Choroid plexus epithelial cell (primary cell): Measurements from ENCODE around the gene ACBD5.

Source experiments
- DNase-seq: peaks from one replicate; pipeline ENCODE4 v3.0.0-alpha.2; 2010; ENCODE audit warnings: low read depth
- H3K4me3 ChIP-seq: 2 replicates; pipeline ENCODE4 v1.5.1; 2011; ENCODE audit warnings: low read depth, mild to moderate bottlenecking, control low read depth, low read length, moderate library complexity
- TF ChIP-seq, protein P1 (sequence below): conservative IDR thresholded peaks from 2 replicates; pipeline ENCODE4 v1.5.1; 2011; ENCODE audit warnings: low read depth, mild to moderate bottlenecking, control low read depth, inconsistent platforms, low read length, moderate library complexity

The ACBD5 gene

DNA sequence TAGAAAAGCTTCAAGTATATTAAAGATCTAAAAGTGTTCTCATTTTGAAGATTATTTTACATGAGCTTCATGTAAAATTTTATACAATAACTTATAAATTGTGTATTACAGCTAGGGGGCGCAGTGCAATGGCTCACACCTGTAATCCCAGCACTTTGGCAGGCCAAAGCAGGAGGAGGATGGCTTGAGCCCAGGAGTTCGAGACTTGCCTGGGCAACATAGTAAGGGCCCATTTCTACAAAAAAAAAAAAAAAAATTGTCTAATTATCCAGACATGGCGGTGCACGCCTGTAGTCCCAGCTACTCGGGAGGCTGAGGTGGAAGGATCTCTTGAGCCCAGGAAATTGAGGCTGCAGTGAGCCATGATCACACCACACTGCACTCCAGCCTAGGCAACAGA, 16.6 kb downstream of the ACBD5 start:
- peak; percentile 61 for DNase-seq
- TF ChIP-seq, protein P1, sequence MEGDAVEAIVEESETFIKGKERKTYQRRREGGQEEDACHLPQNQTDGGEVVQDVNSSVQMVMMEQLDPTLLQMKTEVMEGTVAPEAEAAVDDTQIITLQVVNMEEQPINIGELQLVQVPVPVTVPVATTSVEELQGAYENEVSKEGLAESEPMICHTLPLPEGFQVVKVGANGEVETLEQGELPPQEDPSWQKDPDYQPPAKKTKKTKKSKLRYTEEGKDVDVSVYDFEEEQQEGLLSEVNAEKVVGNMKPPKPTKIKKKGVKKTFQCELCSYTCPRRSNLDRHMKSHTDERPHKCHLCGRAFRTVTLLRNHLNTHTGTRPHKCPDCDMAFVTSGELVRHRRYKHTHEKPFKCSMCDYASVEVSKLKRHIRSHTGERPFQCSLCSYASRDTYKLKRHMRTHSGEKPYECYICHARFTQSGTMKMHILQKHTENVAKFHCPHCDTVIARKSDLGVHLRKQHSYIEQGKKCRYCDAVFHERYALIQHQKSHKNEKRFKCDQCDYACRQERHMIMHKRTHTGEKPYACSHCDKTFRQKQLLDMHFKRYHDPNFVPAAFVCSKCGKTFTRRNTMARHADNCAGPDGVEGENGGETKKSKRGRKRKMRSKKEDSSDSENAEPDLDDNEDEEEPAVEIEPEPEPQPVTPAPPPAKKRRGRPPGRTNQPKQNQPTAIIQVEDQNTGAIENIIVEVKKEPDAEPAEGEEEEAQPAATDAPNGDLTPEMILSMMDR, result peak; percentile 68

DNA sequence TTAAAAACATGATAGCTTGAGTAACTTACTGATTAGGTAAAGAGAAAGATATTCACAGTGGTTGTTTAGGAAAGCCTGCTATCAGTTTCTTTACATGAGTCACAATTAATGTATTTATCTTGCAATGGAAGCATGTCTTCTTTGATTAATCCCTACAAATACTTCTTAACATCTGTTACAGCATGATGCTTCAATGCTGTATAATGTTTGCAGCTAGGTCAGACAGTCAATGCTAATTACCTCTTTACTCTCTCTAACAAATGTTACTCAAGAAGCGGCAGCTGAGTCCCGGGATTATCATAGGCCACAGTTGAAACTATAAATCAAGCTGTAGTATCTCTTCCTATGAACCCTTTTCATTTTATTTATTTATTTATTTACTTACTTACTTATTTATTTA, 33.2 kb downstream of the ACBD5 start:
- no peak for DNase-seq
- TF ChIP-seq, protein P1, result no peak
- H3K4me3 ChIP-seq, result no peak overlapping the region

More for the DNA sequence above, 16.6 kb downstream of the ACBD5 start:
- no peak overlapping the region for H3K4me3 ChIP-seq

DNA sequence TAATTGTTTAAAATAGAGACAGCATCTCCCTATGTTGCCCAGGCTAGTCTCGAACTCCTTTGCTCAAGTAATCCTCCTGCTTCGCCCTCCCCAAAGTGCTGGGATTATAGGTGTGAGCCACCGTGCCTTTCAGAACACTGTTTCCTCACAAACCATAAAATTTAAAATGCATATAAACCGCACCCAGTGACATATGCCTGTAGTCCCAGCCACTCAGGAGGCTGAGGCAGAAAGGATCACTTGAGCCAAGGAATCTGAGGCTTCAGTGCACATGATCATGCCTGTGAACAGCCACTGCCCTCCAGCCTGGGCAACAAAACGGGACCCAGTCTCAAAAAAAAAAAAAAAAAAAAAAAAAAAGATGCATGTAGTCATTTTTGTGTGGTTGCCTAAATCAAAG, 36.8 kb downstream of the ACBD5 start:
- H3K4me3 ChIP-seq, result no peak overlapping the region
- no peak for DNase-seq
- TF ChIP-seq, protein P1, result no peak

DNA sequence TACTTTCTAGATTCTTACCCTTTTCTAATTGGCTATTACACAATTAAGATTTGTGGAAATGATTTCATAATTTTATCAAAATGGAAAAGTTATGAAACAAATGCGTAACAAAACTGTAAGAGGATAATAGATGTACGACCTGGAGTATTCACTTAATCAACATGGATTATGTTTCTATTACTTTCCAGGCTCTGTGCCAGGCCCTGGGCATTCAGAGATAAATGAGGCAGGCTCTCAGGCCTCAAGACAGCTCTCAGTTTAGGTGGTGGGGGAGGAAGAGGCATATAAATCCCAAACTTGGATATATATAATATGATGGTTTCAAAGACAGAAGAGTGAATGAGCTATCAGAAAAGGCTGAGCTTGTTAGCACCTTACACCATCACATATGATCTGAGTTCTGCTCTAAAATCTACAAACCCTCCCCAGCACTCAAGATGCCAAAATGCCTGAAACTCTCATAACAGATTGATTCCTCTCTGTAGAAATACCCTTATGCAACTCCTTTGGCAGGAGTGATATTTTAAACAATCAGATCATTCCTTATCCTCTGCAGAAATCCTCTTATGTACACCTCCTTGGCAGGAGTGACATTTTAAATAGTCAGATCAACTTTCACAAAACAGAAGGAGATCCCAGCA, 42.5 kb downstream of the ACBD5 start:
- no peak overlapping the region for H3K4me3 ChIP-seq
- TF ChIP-seq, protein P1, result no peak
- DNase-seq, result peak; percentile 8

DNA sequence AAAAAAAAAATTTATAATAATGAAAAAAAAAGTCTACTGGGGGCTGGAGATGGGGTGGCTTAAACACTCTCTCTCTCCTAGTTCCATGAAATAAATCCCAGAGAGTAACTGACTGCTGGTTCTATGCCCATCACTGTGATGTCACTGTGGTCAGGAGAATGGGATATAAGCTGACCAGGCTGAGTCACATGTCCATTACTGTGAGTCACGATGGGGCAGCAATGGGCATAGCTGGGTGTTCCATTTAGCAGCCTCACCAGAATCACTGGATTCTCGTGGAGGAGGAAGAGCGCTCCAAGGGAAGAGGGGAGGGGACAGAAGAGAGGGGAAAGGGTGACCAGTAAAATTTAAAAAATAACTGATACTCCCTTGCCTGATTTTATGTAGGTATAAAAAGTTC, 48.3 kb downstream of the ACBD5 start:
- TF ChIP-seq, protein P1, result no peak

DNA sequence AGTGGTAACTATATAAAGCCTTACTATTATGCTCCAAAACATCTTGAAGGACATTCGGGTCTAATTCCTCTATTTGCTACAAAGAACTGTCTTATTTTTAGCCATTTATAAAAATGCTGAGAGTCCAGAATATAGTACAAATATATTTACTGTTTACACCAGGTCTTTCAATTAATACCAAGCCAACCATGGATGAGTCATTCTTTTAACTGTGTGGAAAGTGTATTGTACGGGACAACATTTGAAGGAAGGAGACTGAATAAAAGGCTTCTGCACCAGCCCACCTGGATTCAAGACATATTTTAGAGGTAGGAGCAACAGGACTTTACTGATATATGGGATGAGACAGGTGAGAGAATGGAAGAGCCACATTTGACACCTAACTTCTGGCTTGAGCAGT, 50.1 kb downstream of the ACBD5 start:
- no peak for DNase-seq
- TF ChIP-seq, protein P1, result no peak
- no peak overlapping the region for H3K4me3 ChIP-seq

More for the DNA sequence above, 48.3 kb downstream of the ACBD5 start:
- H3K4me3 ChIP-seq, result no peak overlapping the region
- DNase-seq, result peak; percentile 83

DNA sequence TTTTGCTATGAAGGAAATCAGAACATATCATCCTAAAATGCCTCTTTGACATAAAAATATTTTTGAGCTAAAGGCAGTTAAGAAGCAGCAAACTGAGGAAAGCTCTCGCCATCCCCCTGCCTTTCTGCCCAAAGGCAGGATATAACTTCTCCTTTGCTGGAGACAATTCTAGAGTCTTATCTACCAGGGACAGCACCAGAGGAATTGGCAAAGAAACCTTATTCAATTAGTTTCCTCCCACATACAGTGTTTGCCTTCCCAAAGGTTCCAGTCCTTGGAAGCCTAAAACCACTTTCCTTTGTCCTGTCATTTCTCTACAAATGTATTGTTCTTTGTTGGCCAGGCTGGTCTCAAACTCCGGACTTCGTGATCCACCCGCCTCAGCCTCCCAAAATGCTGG, 51.7 kb downstream of the ACBD5 start:
- H3K4me3 ChIP-seq, result no peak overlapping the region
- TF ChIP-seq, protein P1, result no peak
- DNase-seq, result no peak
